ENCODE results near the gene SLC46A1.

- TF ChIP-seq CTCF (conservative IDR thresholded peaks at IDR 0.05; ENCODE audit: low read depth in 2 of 2) (no peak), POLR2AphosphoS5 (IDR thresholded peaks at IDR 0.05; ENCODE audit: low read depth) (no peak), JUNB (IDR thresholded peaks at IDR 0.05; ENCODE audit: unreplicated experiment) (no peak), STAT1 (IDR thresholded peaks at IDR 0.05; ENCODE audit: unreplicated experiment) (no peak)
Observed at GRCh38 chr17:28443901-28444638, 38.1 kb upstream of the SLC46A1 start.

Measured in GM23338 (cell line).